Fibroblast of the conjunctiva (primary cell): ENCODE results near the gene PLXNB1.
"Not testable (repeated sequence)": the region's sequence is repeated elsewhere in the genome, so short reads cannot be mapped to it uniquely, and the experiment has no call there.

Experiments used
- DNase-seq: peaks from one replicate; pipeline ENCODE4 v3.0.0-alpha.2; 2010; ENCODE audit warnings: low read depth

Gene PLXNB1

GRCh38 chr3:48429960-48430707, at the start of gene PLXNB1:
Gene PLXNB1, minus strand, starts transcription at chr3:48430086. Its CDS starts 5,475 bp downstream, at chr3:48424611.
- peak; percentile 42 for DNase-seq

- no peak for DNase-seq
Measured at GRCh38 chr3:48478626-48479555, 49.0 kb upstream of the PLXNB1 start.

GRCh38 chr3:48477959-48478520, 48.2 kb upstream of the PLXNB1 start:
- no peak for DNase-seq

- DNase-seq = no peak
Measured at GRCh38 chr3:48476426-48477053, 46.7 kb upstream of the PLXNB1 start.

GRCh38 chr3:48475188-48475587, 45.3 kb upstream of the PLXNB1 start:
- no peak for DNase-seq

- DNase-seq = no peak
Measured at GRCh38 chr3:48474619-48475018, 44.7 kb upstream of the PLXNB1 start.

GRCh38 chr3:48474031-48474430, 44.1 kb upstream of the PLXNB1 start:
- DNase-seq = not testable (repeated sequence)

GRCh38 chr3:48473617-48473952, 43.7 kb upstream of the PLXNB1 start:
- DNase-seq = no peak

- peak; percentile 85 for DNase-seq
Measured at GRCh38 chr3:48472923-48473616, 43.2 kb upstream of the PLXNB1 start.

- DNase-seq = no peak
Measured at GRCh38 chr3:48472673-48472922, 42.7 kb upstream of the PLXNB1 start.

GRCh38 chr3:48470286-48470685, 40.4 kb upstream of the PLXNB1 start:
- no peak for DNase-seq

GRCh38 chr3:48469046-48469915, 39.4 kb upstream of the PLXNB1 start:
- no peak for DNase-seq

GRCh38 chr3:48468329-48468731, 38.4 kb upstream of the PLXNB1 start:
- no peak for DNase-seq

GRCh38 chr3:48467473-48468267, 37.8 kb upstream of the PLXNB1 start:
- DNase-seq = no peak

GRCh38 chr3:48467110-48467454, 37.2 kb upstream of the PLXNB1 start:
- DNase-seq = no peak

GRCh38 chr3:48466386-48467109, 36.7 kb upstream of the PLXNB1 start:
- DNase-seq = no peak

GRCh38 chr3:48465531-48466378, 35.9 kb upstream of the PLXNB1 start:
- DNase-seq = peak; percentile 100

GRCh38 chr3:48465237-48465530, 35.3 kb upstream of the PLXNB1 start:
- DNase-seq = no peak

- no peak for DNase-seq
Measured at GRCh38 chr3:48464713-48465221, 34.9 kb upstream of the PLXNB1 start.
